Germinal center (tissue), 1 donor: ENCODE data around the gene MDFI.

ENCODE experiments used
- DNase-seq: peaks from one replicate; pipeline ENCODE4 v3.0.0; 2012; ENCODE audit warnings: mixed read lengths, low spot score

The MDFI gene, protein sequence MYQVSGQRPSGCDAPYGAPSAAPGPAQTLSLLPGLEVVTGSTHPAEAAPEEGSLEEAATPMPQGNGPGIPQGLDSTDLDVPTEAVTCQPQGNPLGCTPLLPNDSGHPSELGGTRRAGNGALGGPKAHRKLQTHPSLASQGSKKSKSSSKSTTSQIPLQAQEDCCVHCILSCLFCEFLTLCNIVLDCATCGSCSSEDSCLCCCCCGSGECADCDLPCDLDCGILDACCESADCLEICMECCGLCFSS

DNA sequence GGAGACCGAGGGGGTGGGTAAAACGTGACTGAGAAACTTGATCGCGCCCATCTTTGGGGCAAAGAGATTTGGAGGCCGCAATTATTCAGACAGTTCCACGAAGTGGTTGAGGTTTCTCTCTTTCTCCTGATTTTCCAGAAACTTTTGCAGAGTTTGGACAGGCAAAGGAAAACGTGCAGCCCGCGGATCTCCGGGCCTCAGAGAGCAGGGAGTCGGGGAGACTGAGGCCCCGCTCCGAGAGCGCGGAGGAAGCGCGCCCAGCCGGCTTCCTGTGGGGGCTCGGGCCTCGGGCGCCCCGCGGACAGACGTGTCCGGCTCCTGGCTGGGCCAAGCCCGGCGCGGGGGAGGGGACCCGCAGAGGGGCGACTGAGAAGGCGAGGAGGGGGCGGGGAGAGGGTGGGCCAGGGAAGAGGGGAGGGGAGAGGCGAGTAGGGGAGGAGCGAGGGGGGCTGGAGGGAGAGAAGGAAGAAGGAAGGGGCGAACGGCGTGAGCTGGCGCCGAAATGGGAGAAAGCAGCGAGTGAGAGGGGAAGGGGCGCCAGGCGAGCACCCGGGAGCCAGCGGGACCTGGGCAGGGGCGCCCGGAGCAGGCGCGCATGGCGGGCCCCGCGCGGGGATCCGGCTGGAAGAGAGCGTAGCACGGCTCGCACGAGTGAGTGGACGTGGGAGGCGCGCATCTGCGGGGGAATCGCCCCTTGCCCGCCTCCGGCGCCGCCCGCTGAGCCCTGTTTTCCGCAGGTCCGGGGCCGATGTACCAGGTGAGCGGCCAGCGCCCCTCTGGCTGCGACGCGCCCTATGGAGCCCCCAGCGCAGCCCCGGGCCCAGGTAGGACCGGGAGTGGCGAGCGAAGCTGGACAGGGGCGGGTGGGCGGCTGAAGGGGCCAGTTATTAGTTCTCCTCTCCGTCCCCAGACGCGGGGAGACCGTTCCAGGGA is at the start of gene MDFI:
Gene MDFI (plus strand): TSS at position 467 of the 933 bp plus-strand sequence. CDS start 282 bp downstream, at position 749.
- no peak for DNase-seq

DNA sequence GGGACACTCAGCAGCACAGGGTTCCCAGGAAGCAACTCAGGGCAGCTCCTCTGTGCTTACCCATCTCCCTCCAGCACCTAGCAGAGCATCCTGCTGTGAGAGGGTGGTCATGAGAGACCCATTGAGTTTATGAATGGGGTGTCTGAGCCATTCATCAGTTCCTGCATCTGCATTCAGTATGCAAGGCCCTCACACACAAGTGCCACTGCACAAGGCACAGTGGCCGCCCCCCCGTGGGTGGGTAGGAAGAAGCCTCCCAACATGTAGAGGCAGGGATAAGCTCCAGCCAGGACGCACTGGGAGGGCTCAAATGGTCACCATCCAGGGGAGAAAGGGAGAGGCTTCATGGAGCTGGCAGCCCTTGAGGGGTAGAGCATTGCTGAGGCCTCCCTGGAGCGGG is 49.0 kb upstream of the MDFI start:
- DNase-seq, result no peak

DNA sequence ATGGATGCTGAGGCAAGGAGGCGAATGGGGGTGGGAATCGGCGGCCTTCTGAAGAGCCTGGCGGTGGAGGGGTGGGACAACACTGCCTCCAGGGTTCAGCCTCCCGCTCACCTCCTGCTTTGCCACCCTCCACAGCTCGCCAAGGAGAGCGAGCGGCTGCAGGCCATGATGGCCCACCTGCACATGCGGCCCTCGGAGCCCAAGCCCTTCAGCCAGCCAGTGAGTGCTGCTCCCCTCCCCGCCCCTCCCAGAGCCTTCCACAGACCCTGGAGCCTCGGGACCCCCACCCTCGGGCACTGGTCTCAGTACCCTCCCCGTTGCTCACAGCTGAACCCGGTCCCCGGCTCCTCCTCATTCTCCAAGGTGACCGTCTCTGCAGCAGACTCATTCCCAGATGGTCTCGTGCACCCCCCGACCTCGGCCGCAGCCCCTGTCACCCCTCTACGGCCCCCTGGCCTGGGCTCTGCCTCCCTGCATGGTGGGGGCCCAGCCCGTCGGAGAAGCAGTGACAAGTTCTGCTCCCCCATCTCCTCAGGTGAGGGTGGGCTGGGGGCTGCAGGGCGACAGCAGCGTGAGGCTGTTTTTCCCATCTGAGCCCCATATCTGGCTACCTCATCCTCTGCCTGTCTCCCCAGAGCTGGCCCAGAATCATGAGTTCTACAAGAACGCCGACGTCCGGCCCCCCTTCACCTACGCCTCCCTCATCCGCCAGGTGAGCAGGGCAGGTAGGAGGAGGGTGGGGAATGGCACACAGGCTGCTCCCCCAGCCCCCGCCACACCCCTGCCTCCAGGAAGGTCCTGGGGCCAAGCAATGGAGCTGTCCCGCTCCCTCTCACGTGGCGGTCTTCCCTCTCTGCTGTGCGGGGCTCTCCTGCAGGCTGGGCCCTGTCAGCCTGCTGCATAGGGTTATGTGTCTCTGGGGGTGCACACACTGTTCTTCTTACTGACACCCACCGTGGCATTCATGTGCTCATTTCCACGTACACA is 48.3 kb upstream of the MDFI start:
- DNase-seq, result no peak

DNA sequence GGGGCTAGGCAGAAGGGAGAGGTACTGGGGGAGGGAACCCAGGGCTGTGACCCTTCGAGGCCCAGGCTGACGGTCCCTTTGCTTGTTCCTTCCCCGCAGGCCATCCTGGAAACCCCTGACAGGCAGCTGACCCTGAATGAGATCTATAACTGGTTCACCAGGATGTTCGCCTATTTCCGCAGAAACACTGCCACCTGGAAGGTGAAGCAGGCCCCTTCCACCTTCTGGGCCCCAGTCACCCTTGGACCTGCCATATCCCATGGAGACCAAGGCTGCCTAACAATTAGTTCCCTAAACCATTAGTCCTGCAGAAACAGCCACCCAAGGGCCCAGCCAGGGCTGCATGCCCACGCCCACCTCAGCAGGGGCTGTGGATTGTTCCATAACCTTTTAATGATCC is 47.1 kb upstream of the MDFI start:
- DNase-seq, result no peak

DNA sequence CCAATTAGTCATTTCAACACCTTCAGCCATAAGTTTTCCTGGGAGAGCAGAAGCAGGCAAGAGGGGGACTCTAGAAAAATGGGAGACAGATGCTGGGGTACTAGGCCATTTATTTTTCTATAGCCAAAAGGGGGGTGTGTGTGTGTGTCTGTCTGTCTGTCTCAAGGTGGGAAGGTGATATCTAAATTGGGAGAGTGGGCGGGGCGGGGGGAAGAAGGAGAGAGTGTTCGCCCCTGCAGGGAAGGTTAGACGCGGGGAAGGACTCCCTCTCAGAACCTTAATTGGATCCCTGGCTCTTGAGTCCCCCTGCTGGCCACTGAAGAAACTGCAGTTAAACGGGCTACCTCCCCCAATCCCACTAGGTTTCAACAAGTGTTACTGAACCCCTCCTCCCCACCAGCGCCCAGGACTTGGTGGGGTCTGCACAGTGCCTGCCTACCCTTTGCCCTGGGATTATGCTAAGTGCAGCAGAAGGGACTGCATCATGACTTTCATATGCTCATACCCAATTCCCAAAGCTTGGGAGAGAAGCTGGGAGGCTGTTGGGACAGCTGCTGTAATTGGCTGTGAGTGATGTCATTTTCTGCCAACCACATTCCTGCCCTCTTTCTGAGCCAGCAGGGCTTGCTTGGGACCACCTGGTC is 46.3 kb upstream of the MDFI start:
- peak; percentile 85 for DNase-seq

DNA sequence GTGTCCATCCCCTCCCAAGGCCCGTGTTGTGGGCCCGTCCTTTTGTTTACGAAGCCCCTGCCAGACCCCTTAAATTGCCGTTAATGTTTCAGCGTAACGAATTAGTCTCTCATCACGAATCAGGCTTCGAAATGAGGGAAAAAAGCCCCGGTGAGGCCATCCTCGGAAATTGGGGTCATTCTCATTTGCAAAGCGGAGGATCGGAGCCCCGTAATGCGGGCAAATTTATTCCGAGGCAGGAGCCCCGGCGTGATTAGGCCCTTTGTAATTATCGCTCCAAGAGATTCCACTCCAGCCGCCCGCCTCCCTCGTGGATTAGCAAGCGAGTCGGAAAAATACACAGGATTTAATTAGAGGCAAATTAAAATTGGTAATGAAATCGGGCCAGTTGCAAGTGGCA is 44.9 kb upstream of the MDFI start:
- no peak for DNase-seq

DNA sequence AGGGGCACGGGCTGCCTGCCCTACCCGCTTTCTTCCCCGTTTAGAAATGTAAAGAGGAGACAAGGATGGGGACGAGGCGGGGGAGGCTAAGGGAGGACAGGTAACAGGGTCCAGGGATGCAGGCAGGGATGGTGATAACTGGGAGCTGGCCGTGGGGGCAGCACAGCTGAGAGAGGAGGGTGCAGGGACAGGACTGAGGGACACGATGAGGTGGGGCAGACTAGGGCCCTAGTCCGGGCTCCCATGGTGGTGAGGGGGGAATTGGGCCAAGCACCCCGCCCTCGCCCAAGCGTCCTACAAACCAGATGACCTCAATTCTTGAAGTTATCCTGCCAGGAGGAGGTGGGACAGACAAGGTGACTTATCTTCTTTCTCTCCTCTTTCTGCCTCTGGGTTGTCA is 44.4 kb upstream of the MDFI start:
- no peak for DNase-seq

DNA sequence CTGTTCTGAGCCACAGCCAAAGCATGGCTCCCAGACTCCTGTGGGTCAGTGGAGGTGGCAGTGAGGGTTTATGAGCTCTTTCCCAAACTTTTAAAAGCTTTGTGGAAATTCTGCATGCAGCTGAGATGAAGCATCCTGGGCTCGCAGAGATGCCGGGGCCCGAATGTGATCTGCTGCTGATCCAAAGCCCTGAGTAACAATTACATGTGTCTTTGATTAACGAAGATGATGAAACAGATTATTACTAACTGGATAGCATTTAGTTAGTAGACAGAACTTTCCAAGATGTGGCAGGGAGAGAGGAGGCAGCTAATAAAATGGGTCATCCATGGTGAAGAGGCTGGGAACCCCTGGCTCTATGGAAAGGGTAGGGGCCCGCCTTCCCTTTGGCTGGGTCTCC is 43.9 kb upstream of the MDFI start:
- no peak for DNase-seq

DNA sequence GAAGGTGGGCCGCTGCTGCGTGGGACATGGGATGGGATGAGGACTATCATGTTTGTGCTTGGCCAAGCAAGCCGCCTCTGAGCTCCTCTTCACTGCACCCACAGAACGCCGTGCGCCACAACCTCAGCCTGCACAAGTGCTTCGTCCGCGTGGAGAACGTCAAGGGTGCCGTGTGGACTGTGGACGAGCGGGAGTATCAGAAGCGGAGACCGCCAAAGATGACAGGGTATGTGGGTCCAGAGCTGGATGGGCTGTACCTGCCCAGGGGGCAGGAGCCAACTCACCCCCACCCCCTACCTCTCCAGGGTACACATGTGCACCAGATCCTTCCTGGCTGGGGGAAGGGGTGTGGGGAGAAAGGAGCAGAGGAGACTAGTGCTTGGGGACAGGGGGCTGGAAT is 43.5 kb upstream of the MDFI start:
- DNase-seq, result no peak

DNA sequence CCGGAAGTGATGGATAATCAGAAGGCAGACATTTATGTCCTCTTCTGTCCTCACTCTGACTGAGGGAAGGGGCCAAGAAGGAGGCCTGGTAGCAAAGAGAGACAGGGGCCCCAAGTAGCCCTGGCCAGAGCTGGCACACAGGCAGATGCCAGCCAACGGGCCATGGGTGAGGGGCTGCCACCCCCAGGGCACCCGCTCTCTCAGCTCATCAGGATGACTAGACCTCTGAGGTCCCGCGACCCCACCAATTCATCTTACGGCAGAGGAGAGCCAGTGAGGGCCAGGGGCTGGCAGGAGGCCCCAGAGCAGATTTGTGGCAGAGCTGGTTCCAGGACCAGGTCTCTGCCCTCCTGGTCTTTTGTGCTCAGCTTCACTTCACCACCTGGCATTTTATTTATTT is 43.1 kb upstream of the MDFI start:
- no peak for DNase-seq

DNA sequence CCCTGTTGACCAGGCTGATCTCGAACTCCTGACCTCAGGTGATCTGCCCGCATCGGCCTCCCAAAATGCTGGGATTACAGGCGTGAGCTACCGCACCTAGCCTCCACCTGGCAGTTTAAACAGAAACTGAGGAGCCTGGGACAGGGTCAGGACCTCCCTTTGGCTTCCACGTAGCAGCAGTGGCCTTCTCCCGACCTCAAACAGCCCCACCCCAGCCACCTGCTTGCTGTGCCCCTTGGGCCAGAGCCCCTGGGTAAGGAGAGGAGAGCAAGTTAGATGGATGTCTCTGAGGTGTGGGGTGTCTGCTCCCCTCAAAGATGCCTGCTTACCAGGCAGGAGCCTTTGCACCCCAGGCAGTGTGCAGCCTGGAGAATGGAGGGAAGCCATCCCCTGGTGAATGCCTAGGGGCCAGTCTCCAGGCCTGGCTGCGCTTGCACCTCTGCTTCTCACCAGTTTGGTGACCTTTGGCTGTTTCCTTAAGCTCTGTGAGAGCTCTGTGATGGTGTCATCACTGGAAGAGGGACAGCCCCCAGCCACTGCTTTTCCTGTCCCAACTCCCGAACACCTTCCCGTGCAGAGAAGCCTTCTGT is 42.1 kb upstream of the MDFI start:
- DNase-seq, result no peak

DNA sequence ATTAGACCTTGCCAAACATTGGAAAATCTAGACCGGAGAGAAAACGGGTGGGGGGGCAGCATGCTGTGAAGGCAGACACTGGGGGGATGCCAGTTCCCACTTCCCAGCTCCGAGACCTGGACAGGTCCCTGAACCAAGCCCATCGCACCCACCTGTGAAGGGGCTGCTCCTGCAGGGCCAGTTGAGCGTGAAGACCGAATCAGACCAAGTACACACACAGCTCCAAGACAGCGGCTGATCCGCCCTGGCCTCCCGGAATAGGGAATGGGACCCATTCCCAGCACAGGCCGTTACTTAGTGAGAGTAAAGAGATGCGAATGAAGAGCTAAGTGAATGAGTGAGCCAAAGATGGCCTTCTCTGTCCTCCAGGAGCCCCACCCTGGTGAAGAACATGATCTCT is 41.5 kb upstream of the MDFI start:
- DNase-seq, result no peak

DNA sequence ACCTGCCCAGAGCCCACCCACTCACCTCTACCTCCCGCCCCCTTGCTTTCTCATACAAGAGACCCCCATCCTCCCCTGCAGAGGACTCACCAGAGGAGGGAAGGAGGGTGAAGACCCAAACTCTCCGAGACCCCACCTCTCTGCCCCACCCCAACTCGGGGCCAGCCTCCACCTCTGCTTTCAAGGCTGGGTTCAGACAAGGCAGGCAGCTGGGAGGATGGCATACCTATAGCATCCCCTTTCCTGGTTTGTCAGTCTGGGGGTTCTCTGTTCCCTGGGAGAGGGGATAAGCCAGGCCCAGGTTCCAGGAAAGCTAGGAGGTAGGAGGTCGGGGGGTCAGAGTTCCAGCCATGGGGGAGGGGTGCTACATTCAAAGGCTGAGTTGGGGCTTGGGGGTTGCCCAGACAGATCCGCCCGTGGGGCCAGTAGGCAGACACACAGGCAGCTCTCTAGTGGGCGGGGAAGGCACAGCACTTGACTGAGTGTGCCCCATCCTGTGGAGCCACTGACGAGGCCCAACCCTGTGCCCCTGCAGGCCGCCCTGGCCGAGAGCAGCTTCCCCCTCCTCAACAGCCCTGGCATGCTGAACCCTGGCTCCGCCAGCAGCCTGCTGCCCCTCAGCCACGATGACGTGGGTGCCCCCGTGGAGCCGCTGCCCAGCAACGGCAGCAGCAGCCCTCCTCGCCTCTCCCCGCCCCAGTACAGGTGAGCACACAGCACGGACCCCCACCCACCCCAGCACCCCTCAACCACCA is 40.8 kb upstream of the MDFI start:
- no peak for DNase-seq

DNA sequence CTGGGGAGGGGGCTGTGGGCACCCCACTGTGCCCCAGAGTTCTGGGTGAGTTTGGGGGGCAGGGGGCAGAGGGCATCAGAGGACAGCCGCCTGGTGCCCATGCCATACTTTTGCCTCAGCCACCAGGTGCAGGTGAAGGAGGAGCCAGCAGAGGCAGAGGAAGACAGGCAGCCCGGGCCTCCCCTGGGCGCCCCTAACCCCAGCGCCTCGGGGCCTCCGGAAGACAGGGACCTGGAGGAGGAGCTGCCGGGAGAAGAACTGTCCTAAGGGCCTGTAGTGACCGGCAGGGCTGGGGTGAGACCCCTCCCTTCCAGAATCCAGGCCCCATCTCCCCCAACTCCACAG is 39.6 kb upstream of the MDFI start:
- DNase-seq, result no peak

DNA sequence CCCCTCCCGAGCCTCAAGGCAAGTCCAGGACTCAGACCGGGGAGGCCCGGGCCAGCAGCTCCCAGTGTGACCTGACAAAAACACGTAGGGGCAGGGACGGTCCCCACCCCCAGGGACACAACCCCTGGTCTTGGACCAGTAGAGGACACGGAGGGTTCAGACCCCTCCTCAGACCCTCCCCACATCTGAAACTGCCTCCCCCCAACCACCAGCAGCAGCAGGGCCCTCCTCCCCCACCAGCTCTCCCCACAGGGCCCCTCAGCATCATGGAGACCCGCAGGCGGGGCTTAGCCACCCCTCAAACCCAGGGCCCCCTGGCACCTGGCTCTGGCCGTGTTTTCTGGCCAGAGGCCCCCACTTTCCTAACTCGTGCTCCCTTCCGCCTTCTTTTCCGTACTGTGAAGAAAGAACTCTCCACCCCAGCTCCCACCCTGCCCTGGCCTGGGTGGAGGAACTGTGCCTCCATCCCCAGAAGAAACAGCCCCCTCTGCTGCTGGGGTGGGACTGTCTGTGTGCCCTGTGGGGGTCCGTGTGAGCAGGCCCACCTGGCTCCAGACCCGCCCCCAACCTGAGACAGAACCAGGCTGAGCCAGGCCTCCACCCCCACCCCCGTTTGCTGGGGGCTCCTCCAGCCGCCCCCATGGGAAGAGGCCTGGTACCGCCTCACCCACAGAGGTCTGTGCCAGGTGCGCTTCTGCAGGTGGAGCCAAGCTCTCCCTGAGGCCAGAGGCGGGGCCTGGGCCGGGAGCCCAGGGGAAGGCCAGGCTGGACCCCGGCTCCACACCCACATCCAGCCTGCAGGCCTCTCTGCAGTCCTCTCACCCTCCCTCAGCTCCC is 39.0 kb upstream of the MDFI start:
- no peak for DNase-seq

DNA sequence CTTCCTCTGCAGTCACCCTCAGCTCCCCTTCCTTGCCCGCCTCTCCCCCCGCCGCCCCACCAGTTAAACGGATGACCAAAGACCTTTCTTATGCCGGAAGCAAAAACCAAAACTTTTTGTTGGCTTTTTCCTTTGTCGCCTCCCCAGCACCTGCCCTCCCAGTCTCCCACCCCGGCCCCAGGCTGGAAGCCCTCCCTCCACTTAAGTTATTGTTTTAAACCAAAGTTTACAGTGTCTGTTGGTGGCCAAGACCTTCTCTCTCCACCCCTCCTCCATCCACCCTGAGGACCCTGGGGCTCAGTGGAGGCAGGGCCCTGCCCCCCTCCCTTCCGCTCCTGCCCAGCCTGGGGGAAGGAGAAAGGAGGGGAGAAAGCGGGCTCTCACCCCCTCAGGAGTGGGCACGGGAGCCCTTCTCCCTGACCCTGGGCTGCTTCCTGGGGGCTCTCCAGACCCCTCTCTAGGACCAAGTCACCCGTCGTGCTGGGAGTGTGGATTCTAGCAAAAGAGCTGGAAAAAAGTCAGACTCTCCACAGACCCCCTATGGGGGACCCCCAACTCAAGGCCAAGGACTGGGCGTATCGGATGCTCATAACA is 38.3 kb upstream of the MDFI start:
- DNase-seq, result no peak

DNA sequence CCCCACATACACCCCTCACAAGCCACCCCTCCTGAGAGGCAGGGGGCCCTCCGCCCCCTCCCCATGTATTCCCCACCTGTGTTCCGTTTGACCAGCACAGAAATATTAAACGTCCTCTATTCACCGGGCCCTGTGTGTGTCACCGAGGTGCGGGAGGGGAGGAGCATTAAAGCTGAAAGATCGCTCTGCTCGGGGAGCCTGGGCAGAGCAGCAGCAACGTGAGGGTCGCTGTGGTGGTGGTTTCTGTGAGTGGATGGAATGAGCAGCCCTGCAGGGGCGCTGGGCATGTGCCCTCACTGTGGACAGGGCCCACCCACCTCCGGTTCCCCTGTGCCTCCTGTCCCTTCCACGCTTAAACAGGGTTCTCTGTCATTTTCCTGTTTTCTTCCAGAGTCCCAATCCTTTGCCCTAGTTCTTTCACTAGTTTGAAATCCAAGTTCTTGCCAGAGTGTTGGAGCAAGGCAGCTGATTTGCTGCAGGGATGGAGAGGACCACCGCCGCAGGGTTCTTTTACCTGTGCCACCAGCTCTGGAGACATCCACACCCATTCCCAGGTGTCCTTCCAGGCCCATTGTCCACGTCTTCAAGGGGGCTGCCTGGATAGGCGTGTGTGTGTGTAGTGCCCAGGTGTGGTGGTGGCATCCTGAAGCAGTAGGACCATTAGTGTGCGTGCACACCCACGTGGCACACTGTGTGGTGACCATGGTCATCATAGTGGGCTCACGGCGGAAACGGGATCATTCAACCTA is 37.6 kb upstream of the MDFI start:
- DNase-seq, result no peak

DNA sequence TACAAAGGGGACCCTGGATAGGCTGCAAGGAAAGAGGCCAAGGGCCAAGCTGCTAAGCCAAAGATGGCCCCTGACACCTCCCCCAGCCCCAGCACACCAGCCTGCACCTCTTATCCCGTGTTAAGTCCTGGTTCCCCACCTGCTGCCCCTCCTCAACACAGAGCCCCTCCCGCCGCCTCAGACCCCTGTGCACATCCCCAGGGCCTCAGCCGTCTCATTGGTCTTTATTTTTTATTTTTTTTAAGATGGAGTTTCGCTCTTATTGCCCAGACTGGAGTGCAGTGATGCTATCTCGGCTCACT is 37.1 kb upstream of the MDFI start:
- DNase-seq, result no peak

DNA sequence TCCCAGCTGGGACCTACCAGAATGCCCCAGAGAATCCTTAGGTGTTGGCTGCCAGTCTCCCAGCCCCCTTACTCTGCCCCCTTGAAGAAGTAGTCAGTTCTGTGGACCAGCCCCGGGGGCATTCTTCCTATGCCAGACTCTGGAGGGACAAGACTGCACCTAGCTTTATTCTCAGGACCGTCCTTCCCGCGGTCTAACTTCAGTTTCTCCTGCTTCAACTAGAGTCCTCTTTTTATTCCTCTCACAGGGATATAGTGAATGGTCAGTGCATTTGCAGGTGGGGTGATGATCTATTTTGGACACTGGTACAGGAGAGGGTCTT is 35.9 kb upstream of the MDFI start:
- no peak for DNase-seq
